ENCODE data around the gene ELL. TPM values are rescaled to one million over a fixed set of nuclear protein-coding genes. Genes with fewer than 3 reads are reported as not detected.
"Not testable (repeated sequence)": the region's sequence is repeated elsewhere in the genome, so short reads cannot be mapped to it uniquely, and the experiment has no call there.

ELL gene
- polyA plus RNA-seq (2012; ENCODE audit: insufficient read depth, insufficient read length) = 8.1 TPM

- no peak for DNase-seq (ENCODE audit: low read depth, low spot score)
- H3K4me3 ChIP-seq (ENCODE audit: low read length) = peak within 1 kb of the TSS; percentile 83
These were observed at the start of gene ELL for GRCh38 chr19:18521692-18522123. Gene ELL, minus strand, starts transcription at chr19:18522070. Its CDS starts 15 bp downstream, at chr19:18522055.

- H3K4me3 ChIP-seq (ENCODE audit: low read length) = no peak overlapping the region
- no peak for DNase-seq (ENCODE audit: low read depth, low spot score)
These were observed 46.5 kb upstream of the ELL start for GRCh38 chr19:18568367-18568766.

- DNase-seq (ENCODE audit: low read depth, low spot score) = no peak
- H3K4me3 ChIP-seq (ENCODE audit: low read length) = no peak overlapping the region
These were observed 45.1 kb upstream of the ELL start for GRCh38 chr19:18566953-18567352.

- H3K4me3 ChIP-seq (ENCODE audit: low read length) = no peak overlapping the region
- no peak for DNase-seq (ENCODE audit: low read depth, low spot score)
These were observed 40.2 kb upstream of the ELL start for GRCh38 chr19:18562086-18562485.

GRCh38 chr19:18559685-18560084, 37.8 kb upstream of the ELL start:
- DNase-seq (ENCODE audit: low read depth, low spot score) = no peak
- H3K4me3 ChIP-seq (ENCODE audit: low read length) = no peak overlapping the region

- no peak for DNase-seq (ENCODE audit: low read depth, low spot score)
- peak overlapping the region; percentile 100 for H3K4me3 ChIP-seq (ENCODE audit: low read length)
These were observed 36.7 kb upstream of the ELL start for GRCh38 chr19:18558604-18559003.

GRCh38 chr19:18558202-18558555, 36.3 kb upstream of the ELL start:
- no peak for DNase-seq (ENCODE audit: low read depth, low spot score)
- peak overlapping the region; percentile 100 for H3K4me3 ChIP-seq (ENCODE audit: low read length)

GRCh38 chr19:18557411-18558201, 35.7 kb upstream of the ELL start, which contains the start of gene KXD1:
Gene KXD1, plus strand, starts transcription at chr19:18557870. Its CDS starts 4,187 bp downstream, at chr19:18562057.
- peak; percentile 100 for DNase-seq (ENCODE audit: low read depth, low spot score)
- peak within 1 kb of the TSS; percentile 100 for H3K4me3 ChIP-seq (ENCODE audit: low read length)

GRCh38 chr19:18551631-18552030, 29.8 kb upstream of the ELL start:
- no peak for DNase-seq (ENCODE audit: low read depth, low spot score)
- H3K4me3 ChIP-seq (ENCODE audit: low read length) = no peak overlapping the region

GRCh38 chr19:18543814-18544475, 22.1 kb upstream of the ELL start:
- peak; percentile 92 for DNase-seq (ENCODE audit: low read depth, low spot score)
- H3K4me3 ChIP-seq (ENCODE audit: low read length) = peak overlapping the region; percentile 70

- H3K4me3 ChIP-seq (ENCODE audit: low read length) = peak within 1 kb of the TSS; percentile 70
- peak; percentile 83 for DNase-seq (ENCODE audit: low read depth, low spot score)
These were observed 21.3 kb upstream of the ELL start, which contains the start of gene FKBP8 for GRCh38 chr19:18542941-18543813. Gene FKBP8, minus strand, starts transcription at chr19:18543573. Its CDS starts 1,603 bp downstream, at chr19:18541970.

GRCh38 chr19:18541992-18542940, 20.4 kb upstream of the ELL start:
- no peak for DNase-seq (ENCODE audit: low read depth, low spot score)
- peak overlapping the region; percentile 68 for H3K4me3 ChIP-seq (ENCODE audit: low read length)

- DNase-seq (ENCODE audit: low read depth, low spot score) = no peak
- H3K4me3 ChIP-seq (ENCODE audit: low read length) = no peak overlapping the region
These were observed 19.6 kb upstream of the ELL start for GRCh38 chr19:18541258-18541991.

GRCh38 chr19:18540200-18540599, 18.3 kb upstream of the ELL start:
- DNase-seq (ENCODE audit: low read depth, low spot score); H3K4me3 ChIP-seq (ENCODE audit: low read length): not testable (repeated sequence)

- no peak for DNase-seq (ENCODE audit: low read depth, low spot score)
- H3K4me3 ChIP-seq (ENCODE audit: low read length) = no peak overlapping the region
These were observed 17.5 kb upstream of the ELL start for GRCh38 chr19:18539372-18539771.

GRCh38 chr19:18538115-18538514, 16.2 kb upstream of the ELL start:
- no peak for DNase-seq (ENCODE audit: low read depth, low spot score)
- H3K4me3 ChIP-seq (ENCODE audit: low read length) = no peak overlapping the region

GRCh38 chr19:18537431-18537830, 15.6 kb upstream of the ELL start:
- no peak overlapping the region for H3K4me3 ChIP-seq (ENCODE audit: low read length)
- DNase-seq (ENCODE audit: low read depth, low spot score) = no peak

- no peak overlapping the region for H3K4me3 ChIP-seq (ENCODE audit: low read length)
- no peak for DNase-seq (ENCODE audit: low read depth, low spot score)
These were observed 14.6 kb upstream of the ELL start for GRCh38 chr19:18536475-18536874.

Data from Jurkat, Clone E6-1 (cell line).